ENCODE data around the gene CCDC12. TPM values are rescaled to one million over a fixed set of nuclear protein-coding genes. Genes with fewer than 3 reads are reported as not detected.

The CCDC12 gene
- total and polyA plus RNA-seq, 2 of the 13 experiments (the other 11 are each of a cell fraction or from before 2014, with no cell fraction given) = 30.1 to 49.5 TPM

- TF ChIP-seq ZNF18 (CRISPR knock-in tag; IDR thresholded peaks at IDR 0.05; ENCODE audit: insufficient replicate concordance) = no peak
- peak; percentile 75 for TF ChIP-seq ZNF788 (CRISPR knock-in tag; IDR thresholded peaks at IDR 0.05; ENCODE audit: borderline replicate concordance)
- no peak for TF ChIP-seq IRX3 (CRISPR knock-in tag; IDR thresholded peaks at IDR 0.05; ENCODE audit: borderline replicate concordance, low read depth)
- no peak for TF ChIP-seq MZF1 (CRISPR knock-in tag; IDR thresholded peaks at IDR 0.05; ENCODE audit: borderline replicate concordance)
- TF ChIP-seq KLF11 (CRISPR knock-in tag; IDR thresholded peaks at IDR 0.05) = 0 out of 2 replicates have a peak, but pooled peaks have one; percentile 24
- TF ChIP-seq SP4 (CRISPR knock-in tag; IDR thresholded peaks at IDR 0.05) = peak; percentile 81
- TF ChIP-seq SMYD3 (CRISPR knock-in tag; IDR thresholded peaks at IDR 0.05) = no peak
- TF ChIP-seq ZNF792 (CRISPR knock-in tag; IDR thresholded peaks at IDR 0.05) = no peak
- TF ChIP-seq NFATC3 (CRISPR knock-in tag; IDR thresholded peaks at IDR 0.05) = no peak
- TF ChIP-seq DPF2 (CRISPR knock-in tag; IDR thresholded peaks at IDR 0.05; ENCODE audit: borderline replicate concordance, low read depth) = no peak
- no peak for TF ChIP-seq NR2F6 (IDR thresholded peaks at IDR 0.05)
- TF ChIP-seq NR2F6 (CRISPR knock-in tag; IDR thresholded peaks at IDR 0.05) = no peak
- no peak for TF ChIP-seq ATF7 (IDR thresholded peaks at IDR 0.05)
- no peak for TF ChIP-seq ATF7 (CRISPR knock-in tag; IDR thresholded peaks at IDR 0.05)
- no peak for TF ChIP-seq ZNF414 (CRISPR knock-in tag; IDR thresholded peaks at IDR 0.05)
- no peak for TF ChIP-seq ZNF354B (CRISPR knock-in tag; IDR thresholded peaks at IDR 0.05)
- TF ChIP-seq TAF15 (IDR thresholded peaks at IDR 0.05; ENCODE audit: low read depth, low read length, poor library complexity, severe bottlenecking) = no peak
- peak; percentile 70; the same call in 1 of the 2 replicates for TF ChIP-seq ZNF737 (CRISPR knock-in tag; IDR thresholded peaks at IDR 0.05; ENCODE audit: borderline replicate concordance)
- no peak for TF ChIP-seq BATF2 (CRISPR knock-in tag; IDR thresholded peaks at IDR 0.05)
- no peak for TF ChIP-seq ZNF3 (CRISPR knock-in tag; IDR thresholded peaks at IDR 0.05)
- TF ChIP-seq ZBTB1 (CRISPR knock-in tag; IDR thresholded peaks at IDR 0.05; ENCODE audit: borderline replicate concordance) = no peak
- no peak for TF ChIP-seq ZNF775 (CRISPR knock-in tag; IDR thresholded peaks at IDR 0.05; ENCODE audit: borderline replicate concordance)
- no peak for TF ChIP-seq TBP (CRISPR knock-in tag; IDR thresholded peaks at IDR 0.05)
- TF ChIP-seq LBX2 (CRISPR knock-in tag; IDR thresholded peaks at IDR 0.05; ENCODE audit: borderline replicate concordance) = peak; percentile 49; the same call in 1 of the 2 replicates
- TF ChIP-seq ATF5 (CRISPR knock-in tag; IDR thresholded peaks at IDR 0.05; ENCODE audit: low read depth) = no peak
- no peak for TF ChIP-seq ZNF101 (CRISPR knock-in tag; IDR thresholded peaks at IDR 0.05; ENCODE audit: borderline replicate concordance, low read depth)
- TF ChIP-seq MEIS1 (CRISPR knock-in tag; IDR thresholded peaks at IDR 0.05; ENCODE audit: borderline replicate concordance) = peak; percentile 35; the same call in 1 of the 2 replicates
- TF ChIP-seq ERF (CRISPR knock-in tag; IDR thresholded peaks at IDR 0.05) = no peak
Measured at GRCh38 chr3:46976326-46977190, at the start of gene CCDC12 (continued).
